K562 (cell line): ENCODE data around the gene SRP9. TPM values are rescaled to one million over a fixed set of nuclear protein-coding genes. Genes with fewer than 3 reads are reported as not detected.

Source experiments
- POLR2AphosphoS5 ChIP-seq: IDR thresholded peaks from 2 replicates; pipeline ENCODE4 v1.6.1; 2011; ENCODE audit warnings: mild to moderate bottlenecking, low read depth, low read length, moderate library complexity; ENCODE audit not compliant: control insufficient read depth, insufficient read depth
- TAL1 ChIP-seq: fragments of 450-650 bp; IDR thresholded peaks from 2 replicates; pipeline ENCODE4 v1.6.1; 2016; ENCODE audit warnings: mild to moderate bottlenecking
- YY1 ChIP-seq, 3 experiments: IDR thresholded peaks; 2 replicates each; pipeline ENCODE4 v1.6.1; 2011; ENCODE audit warnings: low read length in 2 of 3, mild to moderate bottlenecking in 2 of 3, moderate library complexity in 2 of 3, borderline replicate concordance in 1 of 3, control low read depth in 1 of 3, low read depth in 1 of 3; ENCODE audit not compliant: insufficient read depth in 3 of 3, insufficient replicate concordance in 2 of 3, control insufficient read depth in 1 of 3, insufficient read length in 1 of 3; ENCODE audit errors: extremely low read depth in 1 of 3
- ZNF197 ChIP-seq: fragments of 200-800 bp; sonication (Bioruptor generic); IDR thresholded peaks from 2 replicates; pipeline ENCODE4 v1.6.1; 2016; ENCODE audit warnings: low read depth, missing genetic modification characterization, missing compliant biosample characterization
- ZNF316 ChIP-seq: fragments of 450-650 bp; IDR thresholded peaks from 2 replicates; pipeline ENCODE4 v1.6.1; 2016
- ZNF384 ChIP-seq: IDR thresholded peaks from 2 replicates; pipeline ENCODE4 v1.6.1; 2012; ENCODE audit warnings: low read depth, low read length, improper control_type of control experiment
- ZNF668 ChIP-seq: fragments of 250-450 bp; sonication (Bioruptor Pico); IDR thresholded peaks from 2 replicates; pipeline ENCODE4 v1.8.0; 2022; ENCODE audit warnings: mild to moderate bottlenecking, inconsistent platforms
- polyA plus RNA-seq, 8 experiments: library from polyadenylated mRNA; depleted of rRNA in 4 of 8; stranded (reverse) in 5 of 8; unstranded in 3 of 8; fragments of >200 nt; fragmentation: Nextera tagmentation in 2 of 8; fragmentation: Illumina TruSeq in 1 of 8; extraction: Ambion mirVana in 2 of 8; extraction: Trizol in 1 of 8; gene quantifications; 2 replicates each; pipeline versions ENCODE4 v1.2.1 to v1.2.3, GENCODE V29; 2011 to 2014; ENCODE audit warnings: inconsistent platforms in 1 of 8, missing spikeins in 1 of 8
- total RNA-seq, 7 experiments: library from RNA; depleted of rRNA in 6 of 7; stranded (reverse); fragments of >200 nt in 6 of 7; fragmentation: Illumina TruSeq in 2 of 7; extraction: Trizol in 2 of 7; gene quantifications; 2 replicates each; pipeline versions ENCODE4 v1.2.1 to v1.2.3, GENCODE V29; 2011 to 2021; ENCODE audit warnings: low replicate concordance in 1 of 7
- TF ChIP-seq, protein P1 (sequence below): fragments of 450-650 bp; IDR thresholded peaks from 2 replicates; pipeline ENCODE4 v1.6.1; 2016; ENCODE audit warnings: mild to moderate bottlenecking
- TF ChIP-seq, protein P2 (sequence below), 2 experiments: fragments of 450-650 bp in 1 of 2; IDR thresholded peaks; 2 replicates each; pipeline ENCODE4 v1.6.1; 2011 to 2017; ENCODE audit warnings: low read depth in 2 of 2, antibody characterized with exemption in 1 of 2, borderline replicate concordance in 1 of 2, low read length in 1 of 2, mild to moderate bottlenecking in 1 of 2, mixed read lengths in 1 of 2; ENCODE audit not compliant: control insufficient read depth in 1 of 2

The SRP9 gene
- total and polyA plus RNA-seq, 9 of the 15 experiments (the other 6 are each of a cell fraction or from before 2014, with no cell fraction given): 273 to 1,892 (median 668) TPM

DNA sequence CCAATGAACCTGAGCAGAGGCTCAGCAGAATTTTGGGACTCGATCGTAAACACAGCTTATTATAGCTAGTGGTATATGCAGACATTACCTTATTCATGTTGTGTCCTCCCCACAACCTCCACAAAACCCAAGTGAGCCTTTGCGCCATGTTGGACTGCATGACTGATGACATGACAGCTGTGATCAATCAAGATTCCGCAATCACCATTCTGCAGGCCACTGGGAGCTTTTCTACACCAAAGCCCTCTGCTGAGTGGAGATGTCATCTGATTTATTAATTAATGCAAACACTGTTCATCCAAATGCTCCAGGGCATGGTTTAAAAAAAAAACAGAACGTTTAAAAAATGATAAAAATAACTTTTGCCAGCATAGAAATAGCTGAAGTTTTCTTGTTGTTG is 7.9 kb upstream of the SRP9 start (continued):
- TF ChIP-seq ZNF384 (no peak), YY1 (IDR thresholded peaks at IDR 0.05; ENCODE audit: borderline replicate concordance in 1 of 3, control insufficient read depth in 1 of 3, extremely low read depth in 1 of 3, insufficient read depth in 3 of 3, insufficient read length in 1 of 3, insufficient replicate concordance in 2 of 3, low read depth in 1 of 3, low read length in 2 of 3) (peak in 1 of 3 experiments; percentile 9), ZNF668 (CRISPR knock-in tag) (no peak), POLR2AphosphoS5 (no peak), ZNF316 (no peak), TAL1 (peak; percentile 8; the same call in 1 of the 2 replicates), ZNF197 (CRISPR knock-in tag) (no peak)
- TF ChIP-seq, protein P1, sequence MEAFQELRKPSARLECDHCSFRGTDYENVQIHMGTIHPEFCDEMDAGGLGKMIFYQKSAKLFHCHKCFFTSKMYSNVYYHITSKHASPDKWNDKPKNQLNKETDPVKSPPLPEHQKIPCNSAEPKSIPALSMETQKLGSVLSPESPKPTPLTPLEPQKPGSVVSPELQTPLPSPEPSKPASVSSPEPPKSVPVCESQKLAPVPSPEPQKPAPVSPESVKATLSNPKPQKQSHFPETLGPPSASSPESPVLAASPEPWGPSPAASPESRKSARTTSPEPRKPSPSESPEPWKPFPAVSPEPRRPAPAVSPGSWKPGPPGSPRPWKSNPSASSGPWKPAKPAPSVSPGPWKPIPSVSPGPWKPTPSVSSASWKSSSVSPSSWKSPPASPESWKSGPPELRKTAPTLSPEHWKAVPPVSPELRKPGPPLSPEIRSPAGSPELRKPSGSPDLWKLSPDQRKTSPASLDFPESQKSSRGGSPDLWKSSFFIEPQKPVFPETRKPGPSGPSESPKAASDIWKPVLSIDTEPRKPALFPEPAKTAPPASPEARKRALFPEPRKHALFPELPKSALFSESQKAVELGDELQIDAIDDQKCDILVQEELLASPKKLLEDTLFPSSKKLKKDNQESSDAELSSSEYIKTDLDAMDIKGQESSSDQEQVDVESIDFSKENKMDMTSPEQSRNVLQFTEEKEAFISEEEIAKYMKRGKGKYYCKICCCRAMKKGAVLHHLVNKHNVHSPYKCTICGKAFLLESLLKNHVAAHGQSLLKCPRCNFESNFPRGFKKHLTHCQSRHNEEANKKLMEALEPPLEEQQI: no peak
- TF ChIP-seq, protein P2, sequence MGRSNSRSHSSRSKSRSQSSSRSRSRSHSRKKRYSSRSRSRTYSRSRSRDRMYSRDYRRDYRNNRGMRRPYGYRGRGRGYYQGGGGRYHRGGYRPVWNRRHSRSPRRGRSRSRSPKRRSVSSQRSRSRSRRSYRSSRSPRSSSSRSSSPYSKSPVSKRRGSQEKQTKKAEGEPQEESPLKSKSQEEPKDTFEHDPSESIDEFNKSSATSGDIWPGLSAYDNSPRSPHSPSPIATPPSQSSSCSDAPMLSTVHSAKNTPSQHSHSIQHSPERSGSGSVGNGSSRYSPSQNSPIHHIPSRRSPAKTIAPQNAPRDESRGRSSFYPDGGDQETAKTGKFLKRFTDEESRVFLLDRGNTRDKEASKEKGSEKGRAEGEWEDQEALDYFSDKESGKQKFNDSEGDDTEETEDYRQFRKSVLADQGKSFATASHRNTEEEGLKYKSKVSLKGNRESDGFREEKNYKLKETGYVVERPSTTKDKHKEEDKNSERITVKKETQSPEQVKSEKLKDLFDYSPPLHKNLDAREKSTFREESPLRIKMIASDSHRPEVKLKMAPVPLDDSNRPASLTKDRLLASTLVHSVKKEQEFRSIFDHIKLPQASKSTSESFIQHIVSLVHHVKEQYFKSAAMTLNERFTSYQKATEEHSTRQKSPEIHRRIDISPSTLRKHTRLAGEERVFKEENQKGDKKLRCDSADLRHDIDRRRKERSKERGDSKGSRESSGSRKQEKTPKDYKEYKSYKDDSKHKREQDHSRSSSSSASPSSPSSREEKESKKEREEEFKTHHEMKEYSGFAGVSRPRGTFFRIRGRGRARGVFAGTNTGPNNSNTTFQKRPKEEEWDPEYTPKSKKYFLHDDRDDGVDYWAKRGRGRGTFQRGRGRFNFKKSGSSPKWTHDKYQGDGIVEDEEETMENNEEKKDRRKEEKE (IDR thresholded peaks at IDR 0.05; ENCODE audit: borderline replicate concordance in 1 of 2, control insufficient read depth in 1 of 2, low read depth in 2 of 2, low read length in 1 of 2): no peak
